Mucosa of stomach (tissue), 1 donor: ENCODE data around the gene CYSRT1.

Experiments
- H3K27me3 ChIP-seq: one replicate; pipeline ENCODE4 v1.7.0; 2013; ENCODE audit warnings: mild to moderate bottlenecking, low read length; ENCODE audit not compliant: control insufficient read depth, insufficient read depth
- H3K36me3 ChIP-seq: one replicate; pipeline ENCODE4 v1.7.0; 2013; ENCODE audit warnings: low read length; ENCODE audit not compliant: control insufficient read depth, insufficient read depth
- H3K4me1 ChIP-seq: one replicate; pipeline ENCODE4 v1.7.0; 2013; ENCODE audit warnings: mild to moderate bottlenecking, low read length; ENCODE audit not compliant: control insufficient read depth, insufficient read depth
- H3K4me3 ChIP-seq: one replicate; pipeline ENCODE4 v1.7.0; 2013; ENCODE audit warnings: low read length
- H3K9ac ChIP-seq: one replicate; pipeline ENCODE4 v1.7.0; 2013; ENCODE audit warnings: mild to moderate bottlenecking, low read length, moderate library complexity
- H3K9me3 ChIP-seq: one replicate; pipeline ENCODE4 v1.7.0; 2013; ENCODE audit warnings: mild to moderate bottlenecking, low read length, moderate library complexity; ENCODE audit not compliant: control insufficient read depth
- donor health status: Pancreatic carcinoma.

Gene CYSRT1

GRCh38 chr9:137263506-137263905 lies 38.5 kb downstream of the CYSRT1 start:
- H3K27me3 ChIP-seq = no peaks in the 10 kb centered on the region
- H3K36me3 ChIP-seq = peaks cover 4% of the 10 kb centered on the region
- peaks cover 8% of the 10 kb centered on the region for H3K4me1 ChIP-seq
- no peaks in the 10 kb centered on the region for H3K9me3 ChIP-seq
- no peak overlapping the region for H3K9ac ChIP-seq
- H3K4me3 ChIP-seq = no peak overlapping the region

DNA sequence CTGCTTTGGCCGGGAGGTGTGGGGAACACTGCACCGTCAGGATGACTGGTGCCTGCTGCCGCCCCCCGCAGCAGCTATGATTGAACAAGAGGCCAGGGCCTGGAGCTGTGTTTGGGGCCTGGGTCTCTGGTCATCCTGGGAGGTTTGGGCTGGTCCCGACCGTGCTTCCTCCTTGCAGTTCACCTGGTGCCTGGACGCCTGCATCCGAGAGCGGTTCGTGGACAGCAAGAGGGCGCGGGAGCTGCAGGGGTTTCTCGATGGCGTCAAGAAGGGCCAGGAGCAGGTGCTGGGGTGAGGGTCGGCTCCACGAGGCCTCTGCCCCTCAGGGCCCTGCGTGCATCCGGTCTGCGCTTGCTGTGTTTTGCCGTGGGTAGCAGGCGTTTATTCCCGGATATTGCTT lies 39.1 kb downstream of the CYSRT1 start:
- H3K36me3 ChIP-seq = peaks cover 4% of the 10 kb centered on the region
- no peaks in the 10 kb centered on the region for H3K9me3 ChIP-seq
- no peak overlapping the region for H3K4me3 ChIP-seq
- H3K27me3 ChIP-seq = no peaks in the 10 kb centered on the region
- H3K9ac ChIP-seq = no peak overlapping the region
- H3K4me1 ChIP-seq = peaks cover 13% of the 10 kb centered on the region

DNA sequence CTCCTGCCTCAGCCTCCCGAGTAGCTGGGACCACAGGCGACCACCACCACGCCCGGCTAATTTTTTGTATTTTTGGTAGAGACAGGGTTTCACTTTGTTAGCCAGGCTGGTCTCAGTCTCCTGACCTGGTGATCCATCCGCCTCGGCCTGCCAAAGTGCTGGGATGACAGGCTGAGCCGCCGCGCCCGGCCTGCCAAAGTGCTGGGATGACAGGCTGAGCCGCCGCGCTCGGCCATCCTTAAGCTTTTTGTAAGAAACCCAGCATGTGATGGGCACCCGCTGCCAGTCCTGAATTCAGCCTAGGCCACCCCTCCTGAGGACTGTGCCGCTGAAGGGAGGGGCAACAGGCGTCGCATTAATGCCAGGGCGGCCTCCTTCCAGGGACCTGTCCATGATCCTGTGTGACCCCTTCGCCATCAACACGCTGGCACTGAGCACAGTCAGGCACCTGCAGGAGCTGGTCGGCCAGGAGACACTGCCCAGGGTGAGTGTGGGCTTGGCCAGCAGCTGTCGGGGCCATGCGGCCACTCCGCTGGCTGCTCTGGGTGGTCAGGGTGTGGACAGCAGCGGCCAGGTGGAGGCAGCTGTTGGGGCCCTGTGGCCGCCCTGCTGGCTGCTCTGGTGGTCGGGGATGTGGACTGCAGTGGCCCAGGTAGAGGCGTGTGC lies 40.7 kb downstream of the CYSRT1 start:
- Histone ChIP-seq H3K9ac (no peak overlapping the region), H3K27me3 (no peaks in the 10 kb centered on the region), H3K9me3 (no peaks in the 10 kb centered on the region), H3K4me3 (no peak overlapping the region), H3K36me3 (peaks cover 4% of the 10 kb centered on the region), H3K4me1 (peaks cover 22% of the 10 kb centered on the region)

- Histone ChIP-seq H3K27me3 (no peaks in the 10 kb centered on the region), H3K9ac (no peak overlapping the region), H3K9me3 (no peaks in the 10 kb centered on the region), H3K36me3 (peaks cover 4% of the 10 kb centered on the region), H3K4me3 (no peak overlapping the region), H3K4me1 (peaks cover 22% of the 10 kb centered on the region)
These were observed 41.2 kb downstream of the CYSRT1 start for GRCh38 chr9:137266162-137266527.

DNA sequence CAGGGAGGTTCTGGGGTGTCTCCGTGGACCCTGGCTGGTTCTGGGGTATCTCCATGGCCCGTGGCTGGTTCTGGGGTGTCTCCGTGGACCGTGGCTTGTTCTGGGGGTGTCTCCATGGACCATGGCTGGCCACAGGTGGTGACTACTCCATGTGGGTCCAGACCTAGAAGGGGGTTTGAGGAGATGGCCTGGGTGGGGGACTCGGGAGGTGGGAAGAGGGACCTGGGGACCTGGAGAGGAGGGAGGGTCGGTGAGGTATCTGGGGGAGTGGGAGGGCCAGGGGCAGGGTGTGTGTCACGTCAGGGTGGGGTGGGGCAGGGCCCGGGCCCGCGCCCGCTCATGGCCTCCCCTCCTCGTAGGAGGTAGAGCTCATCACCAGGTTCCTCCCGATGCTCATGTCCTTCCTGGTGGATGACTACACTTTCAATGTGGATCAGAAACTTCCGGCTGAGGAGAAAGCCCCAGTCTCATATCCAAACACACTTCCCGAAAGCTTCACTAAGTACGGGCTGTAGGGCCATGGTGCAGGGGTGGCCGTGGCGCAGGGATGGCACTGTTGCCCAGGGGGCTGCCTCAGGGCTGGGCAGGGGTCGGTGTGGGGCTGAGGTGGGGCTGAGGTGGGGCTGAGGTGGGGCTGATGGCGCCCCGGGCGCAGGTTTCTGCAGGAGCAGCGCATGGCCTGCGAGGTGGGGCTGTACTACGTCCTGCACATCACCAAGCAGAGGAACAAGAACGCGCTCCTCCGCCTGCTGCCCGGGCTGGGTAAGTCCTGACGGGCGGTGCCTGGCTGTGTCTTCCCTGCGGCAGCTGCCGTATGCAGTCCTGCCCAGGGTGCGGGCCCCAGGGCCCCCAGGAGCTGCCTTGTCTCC lies 41.8 kb downstream of the CYSRT1 start:
- Histone ChIP-seq H3K4me1 (peaks cover 22% of the 10 kb centered on the region), H3K36me3 (peaks cover 5% of the 10 kb centered on the region), H3K27me3 (no peaks in the 10 kb centered on the region), H3K9me3 (no peaks in the 10 kb centered on the region), H3K4me3 (no peak overlapping the region), H3K9ac (no peak overlapping the region)

GRCh38 chr9:137267933-137268355 lies 43.0 kb downstream of the CYSRT1 start:
- Histone ChIP-seq H3K4me3 (no peak overlapping the region), H3K9me3 (no peaks in the 10 kb centered on the region), H3K27me3 (no peaks in the 10 kb centered on the region), H3K36me3 (peaks cover 10% of the 10 kb centered on the region), H3K9ac (no peak overlapping the region), H3K4me1 (peaks cover 22% of the 10 kb centered on the region)

GRCh38 chr9:137268538-137269201 lies 43.7 kb downstream of the CYSRT1 start:
- no peak overlapping the region for H3K4me3 ChIP-seq
- peak overlapping the region; percentile 7 for H3K9ac ChIP-seq
- peaks cover 7% of the 10 kb centered on the region for H3K36me3 ChIP-seq

GRCh38 chr9:137269231-137269772 lies 44.3 kb downstream of the CYSRT1 start:
- no peak overlapping the region for H3K4me3 ChIP-seq
- peaks cover 29% of the 10 kb centered on the region for H3K4me1 ChIP-seq
- peaks cover 6% of the 10 kb centered on the region for H3K36me3 ChIP-seq
- peak overlapping the region; percentile 7 for H3K9ac ChIP-seq
- no peaks in the 10 kb centered on the region for H3K27me3 ChIP-seq
- no peaks in the 10 kb centered on the region for H3K9me3 ChIP-seq

More at GRCh38 chr9:137268538-137269201, 43.7 kb downstream of the CYSRT1 start:
- Histone ChIP-seq H3K27me3 (no peaks in the 10 kb centered on the region), H3K9me3 (no peaks in the 10 kb centered on the region), H3K4me1 (peaks cover 23% of the 10 kb centered on the region)

DNA sequence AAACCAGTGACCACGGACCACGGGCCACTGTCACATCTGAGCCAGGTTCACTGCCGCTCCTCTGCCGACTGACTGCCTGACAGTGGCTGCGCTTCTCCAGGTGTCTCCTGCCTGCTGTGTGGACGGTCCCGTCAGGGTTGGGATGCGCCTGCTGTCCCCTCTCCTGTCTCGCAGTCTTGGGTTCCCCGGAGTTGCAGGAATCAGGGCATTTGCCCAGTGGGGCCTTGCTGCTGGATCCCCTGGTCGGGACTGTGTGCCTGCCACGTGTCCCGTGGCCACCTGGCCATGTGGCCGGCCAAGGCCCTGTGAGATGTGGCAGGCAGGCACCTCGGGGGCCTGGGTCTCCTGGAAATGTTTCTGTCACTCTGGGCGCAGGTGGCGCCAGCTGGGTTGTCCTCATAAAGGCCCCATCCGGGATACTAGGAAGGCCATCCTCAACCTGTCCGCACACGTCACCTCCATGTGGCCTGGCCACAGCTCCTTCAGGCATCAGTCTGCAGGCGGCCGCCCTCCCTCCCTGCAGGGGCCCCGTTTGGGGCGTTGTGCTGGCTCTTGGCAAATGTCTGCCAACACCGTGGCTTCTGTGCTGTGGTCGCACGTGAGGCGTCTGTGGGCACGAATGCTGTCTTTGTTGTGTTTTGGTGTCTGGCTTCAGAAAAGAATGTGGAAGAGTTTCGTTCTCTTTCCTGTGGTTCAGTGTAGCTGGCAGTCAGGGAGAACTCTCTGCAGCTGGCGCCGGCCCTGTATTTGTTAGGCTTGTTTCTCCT lies 46.1 kb downstream of the CYSRT1 start:
- H3K4me3 ChIP-seq = no peak overlapping the region
- peaks cover 6% of the 10 kb centered on the region for H3K36me3 ChIP-seq
- no peak overlapping the region for H3K9ac ChIP-seq
- peaks cover 45% of the 10 kb centered on the region for H3K4me1 ChIP-seq
- no peaks in the 10 kb centered on the region for H3K9me3 ChIP-seq
- no peaks in the 10 kb centered on the region for H3K27me3 ChIP-seq

- Histone ChIP-seq H3K4me1 (peaks cover 51% of the 10 kb centered on the region), H3K9ac (no peak overlapping the region), H3K36me3 (peaks cover 6% of the 10 kb centered on the region), H3K9me3 (no peaks in the 10 kb centered on the region), H3K4me3 (no peak overlapping the region), H3K27me3 (no peaks in the 10 kb centered on the region)
These were observed 46.7 kb downstream of the CYSRT1 start for GRCh38 chr9:137271696-137272076.

- peaks cover 58% of the 10 kb centered on the region for H3K4me1 ChIP-seq
- no peaks in the 10 kb centered on the region for H3K9me3 ChIP-seq
- H3K27me3 ChIP-seq = no peaks in the 10 kb centered on the region
- no peak overlapping the region for H3K4me3 ChIP-seq
- H3K9ac ChIP-seq = no peak overlapping the region
- H3K36me3 ChIP-seq = peaks cover 6% of the 10 kb centered on the region
These were observed 47.5 kb downstream of the CYSRT1 start for GRCh38 chr9:137272241-137273094.
